Endothelial cell of umbilical vein (primary cell): ENCODE data around the gene COL6A2. TPM values are rescaled to one million over a fixed set of nuclear protein-coding genes. Genes with fewer than 3 reads are reported as not detected.

Experiments
- BruUV-seq: library from RNA; stranded (reverse); fragments of 400-500 nt; replicated peaks from 2 replicates; lab custom pipeline; 2021; lab: Mats Ljungman, UMichigan
- CTCF ChIA-PET: fragments of 300-600, 350-600 bp; sonication (Branson Sonifier 250); formaldehyde crosslinking; loops from one replicate; lab custom pipeline; 2021; ENCODE audit warnings: antibody characterized with exemption, inconsistent platforms; lab: Charles Lee
- POLR2A ChIA-PET: fragments of 300-600, 350-600 bp; sonication (Branson Sonifier 250); formaldehyde crosslinking; loops from one replicate; lab custom pipeline; 2021; ENCODE audit warnings: antibody characterized with exemption, inconsistent platforms; lab: Charles Lee
- DNase-seq: peaks from one replicate; pipeline ENCODE4 v3.0.0-alpha.2; 2011; ENCODE audit warnings: low read depth, low spot score
- FAIRE-seq: peaks from 2 replicates; lab custom pipeline; 2011; peaks lifted over from hg19 to GRCh38; lab: Jason Lieb, UNC
- H2AFZ ChIP-seq: 2 replicates; pipeline ENCODE4 v1.6.0; 2012; ENCODE audit warnings: low read depth, low read length, control low read depth, inconsistent platforms
- H3K27ac ChIP-seq: 2 replicates; pipeline ENCODE4 v1.5.1; 2011; ENCODE audit warnings: low read depth, mild to moderate bottlenecking, control low read depth, low read length, moderate library complexity; ENCODE audit not compliant: insufficient read depth
- H3K27me3 ChIP-seq, 2 experiments: 2 replicates each; pipeline versions ENCODE4 v1.6.0 to v1.6.1; 2011; ENCODE audit warnings: low read length in 2 of 2, mixed read lengths in 1 of 2; ENCODE audit not compliant: control insufficient read depth in 2 of 2, insufficient read depth in 2 of 2
- H3K36me3 ChIP-seq, 2 experiments: 2 replicates in 1 of 2; 3 replicates in 1 of 2; pipeline ENCODE4 v1.5.1; 2011; ENCODE audit warnings: low read length in 2 of 2, mild to moderate bottlenecking in 1 of 2, moderate library complexity in 1 of 2; ENCODE audit not compliant: control insufficient read depth in 2 of 2, insufficient read depth in 2 of 2; ENCODE audit errors: extremely low read depth in 1 of 2
- H3K4me1 ChIP-seq: 3 replicates; pipeline ENCODE4 v1.5.1; 2011; ENCODE audit warnings: mild to moderate bottlenecking, low read length; ENCODE audit not compliant: control insufficient read depth, insufficient read depth; ENCODE audit errors: extremely low read depth
- H3K4me2 ChIP-seq: 2 replicates; pipeline ENCODE4 v1.6.1; 2011; ENCODE audit warnings: low read length, control low read depth, mixed read lengths; ENCODE audit not compliant: insufficient read depth
- H3K4me3 ChIP-seq, 3 experiments: fragments of 200-600 bp in 1 of 3; sonication (generic), shearing (Covaris generic) in 1 of 3; replicated peaks in 1 of 3; 2 replicates each; pipeline ENCODE4 v1.5.1; 2011 to 2016; ENCODE audit warnings: control low read depth in 3 of 3, low read length in 3 of 3, mild to moderate bottlenecking in 2 of 3, inconsistent platforms in 1 of 3, low read depth in 1 of 3, moderate library complexity in 1 of 3; ENCODE audit not compliant: insufficient read depth in 1 of 3
- H3K79me2 ChIP-seq: 2 replicates; pipeline ENCODE4 v1.6.0; 2012; ENCODE audit warnings: low read length, inconsistent platforms; ENCODE audit not compliant: control insufficient read depth, insufficient read depth
- H3K9ac ChIP-seq: replicated peaks from 2 replicates; pipeline ENCODE3; 2011; ENCODE audit warnings: low read length, control low read depth; ENCODE audit not compliant: insufficient read depth; ENCODE audit errors: extremely low read depth
- H3K9me1 ChIP-seq: replicated peaks from 3 replicates; pipeline ENCODE4 v1.6.0; 2011; ENCODE audit warnings: mild to moderate bottlenecking, low read length; ENCODE audit not compliant: control insufficient read depth, insufficient read depth; ENCODE audit errors: extremely low read depth
- H3K9me3 ChIP-seq: replicated peaks from 2 replicates; pipeline ENCODE4 v1.5.1; 2012; ENCODE audit warnings: low read length, inconsistent platforms; ENCODE audit not compliant: control insufficient read depth, insufficient read depth
- H4K20me1 ChIP-seq: replicated peaks from 2 replicates; pipeline ENCODE3; 2011; ENCODE audit warnings: mild to moderate bottlenecking, low read length; ENCODE audit not compliant: control insufficient read depth, insufficient read depth; ENCODE audit errors: extremely low read depth
- EZH2 ChIP-seq: IDR thresholded peaks from 2 replicates; pipeline ENCODE4 v1.6.1; 2012; ENCODE audit warnings: borderline replicate concordance, low read depth, mild to moderate bottlenecking, moderate library complexity, low read length, inconsistent platforms; ENCODE audit not compliant: severe bottlenecking
- FOS ChIP-seq: IDR thresholded peaks from 2 replicates; pipeline ENCODE4 v1.6.1; 2011; ENCODE audit warnings: mild to moderate bottlenecking, low read length, moderate library complexity, borderline replicate concordance; ENCODE audit not compliant: insufficient read depth
- GATA2 ChIP-seq: IDR thresholded peaks from 2 replicates; pipeline ENCODE4 v1.7.0; 2011; ENCODE audit warnings: low read depth, mild to moderate bottlenecking, moderate library complexity, mixed read lengths, low read length; ENCODE audit not compliant: insufficient read length, insufficient read depth
- JUN ChIP-seq: IDR thresholded peaks from 2 replicates; pipeline ENCODE4 v1.6.1; 2011; ENCODE audit warnings: borderline replicate concordance, low read depth; ENCODE audit not compliant: insufficient read length, insufficient read depth
- MAX ChIP-seq: IDR thresholded peaks from 2 replicates; pipeline ENCODE4 v1.6.1; 2011; ENCODE audit not compliant: insufficient read depth, insufficient read length
- MYC ChIP-seq: IDR thresholded peaks from one replicate; pipeline ENCODE4 v1.6.1; 2011; ENCODE audit warnings: mild to moderate bottlenecking, low read depth, low read length
- POLR2A ChIP-seq: IDR thresholded peaks from 2 replicates; pipeline ENCODE4 v1.6.1; 2012; ENCODE audit warnings: low read depth, mild to moderate bottlenecking, control low read depth, low read length
- POLR2AphosphoS5 ChIP-seq: IDR thresholded peaks from 2 replicates; pipeline ENCODE4 v1.6.1; 2012; ENCODE audit warnings: low read depth, mild to moderate bottlenecking, control low read depth, low read length, moderate library complexity; ENCODE audit not compliant: insufficient read depth
- dilution Hi-C: fragments of 300-500 bp; cut with MboI; formaldehyde crosslinking; loops from one replicate; pipeline ENCODE4 v1.15.0; 2019; ENCODE audit warnings: low sequenced_read_pairs; ENCODE audit not compliant: extremely low pct_ligation_motif_present
- intact Hi-C: fragments of 100-400 bp; cut with micrococcal nuclease; formaldehyde crosslinking; loops from one replicate; pipeline ENCODE4 v1.10.0; 2022
- polyA plus RNA-seq, 4 experiments: library from polyadenylated mRNA; depleted of rRNA in 3 of 4; stranded (reverse) in 3 of 4; unstranded in 1 of 4; fragments of >200 nt; gene quantifications; 2 replicates each; pipeline versions ENCODE4 v1.2.1 to v1.2.3, GENCODE V29; 2011 to 2012; ENCODE audit warnings: missing spikeins in 1 of 4
- total RNA-seq: library from RNA; stranded (reverse); gene quantifications from 2 replicates; pipeline ENCODE4 v1.2.3, GENCODE V29; 2021
- TF ChIP-seq, protein P1 (sequence below), 2 donors: IDR thresholded peaks; 1 replicate in 1 of 2; 2 replicates in 1 of 2; pipeline ENCODE4 v1.5.1; 2011; ENCODE audit warnings: low read length in 2 of 2, mild to moderate bottlenecking in 2 of 2, moderate library complexity in 2 of 2, control low read depth in 1 of 2, inconsistent platforms in 1 of 2, low read depth in 1 of 2; ENCODE audit not compliant: insufficient read depth in 1 of 2; ENCODE audit errors: extremely low read depth in 1 of 2

Gene COL6A2
- total and polyA plus RNA-seq, 2 donors (not counting 3 experiments of a cell fraction or from before 2014, with no cell fraction given), result 3.4 to 6.1 TPM

DNA sequence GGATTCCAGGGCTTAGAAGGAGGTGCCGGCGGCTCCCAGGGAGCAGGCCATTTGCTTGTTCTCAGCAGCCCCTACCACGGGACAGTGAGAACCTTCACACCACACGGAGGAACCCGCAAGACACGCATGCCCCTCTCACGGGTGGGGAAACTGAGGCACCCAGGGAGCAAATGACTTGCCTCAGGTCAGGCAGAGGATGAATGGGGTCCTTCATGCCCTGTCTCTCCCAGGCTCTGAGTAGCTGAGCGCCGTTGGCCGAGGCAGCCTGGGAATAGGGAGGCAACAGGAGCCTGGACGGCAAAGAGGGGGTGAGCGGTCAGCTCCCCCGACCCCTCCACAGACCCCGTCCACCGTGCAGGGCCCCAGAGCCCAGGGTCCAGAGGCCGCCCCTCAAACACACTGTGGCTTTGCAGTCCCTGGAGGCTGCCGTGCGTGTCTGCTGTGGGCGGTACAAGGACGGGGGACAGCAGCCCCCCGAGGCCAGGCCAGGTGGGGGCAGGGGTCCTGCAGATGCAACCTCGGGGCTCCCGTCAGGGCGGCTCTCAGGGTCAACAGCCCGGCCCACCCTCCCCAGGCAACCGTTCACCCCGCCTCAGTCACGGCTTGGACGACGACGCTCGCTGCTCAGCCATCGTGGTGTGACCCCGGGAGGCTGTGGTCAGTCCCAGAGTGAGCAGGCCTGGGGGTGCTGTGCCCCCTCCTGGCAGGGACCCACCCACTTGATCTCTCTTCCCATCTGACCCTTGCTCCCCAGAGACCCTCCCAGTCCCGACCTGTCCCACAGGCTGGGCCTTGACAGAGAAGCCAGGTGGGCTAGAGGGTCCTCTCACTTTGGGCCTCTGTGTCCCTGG is 15.8 kb upstream of the COL6A2 start:
- dilution Hi-C loops, result no loop called here
- Histone ChIP-seq H3K4me1 (no peaks in the 10 kb centered on the region), H3K9me1 (no peaks in the 10 kb centered on the region), H3K27me3 (no peaks in the 10 kb centered on the region), H3K36me3 (no peaks in the 10 kb centered on the region), H3K4me3 (no peak overlapping the region), H4K20me1 (no peaks in the 10 kb centered on the region), H3K4me2 (no peak overlapping the region), H3K9me3 (no peaks in the 10 kb centered on the region), H3K9ac (no peak overlapping the region), H3K79me2 (no peaks in the 10 kb centered on the region), H2AFZ (no peak overlapping the region), H3K27ac (no peak overlapping the region)
- ChIA-PET POLR2A (no interaction called here), CTCF (no interaction called here)
- DNase-seq, result no peak
- FAIRE-seq, result no peak
- BruUV-seq, result no TSS peak
- TF ChIP-seq FOS (no peak), GATA2 (no peak), POLR2AphosphoS5 (no peak), JUN (no peak), MAX (no peak), EZH2 (no peak), POLR2A (no peak), MYC (no peak)
- TF ChIP-seq, protein P1, sequence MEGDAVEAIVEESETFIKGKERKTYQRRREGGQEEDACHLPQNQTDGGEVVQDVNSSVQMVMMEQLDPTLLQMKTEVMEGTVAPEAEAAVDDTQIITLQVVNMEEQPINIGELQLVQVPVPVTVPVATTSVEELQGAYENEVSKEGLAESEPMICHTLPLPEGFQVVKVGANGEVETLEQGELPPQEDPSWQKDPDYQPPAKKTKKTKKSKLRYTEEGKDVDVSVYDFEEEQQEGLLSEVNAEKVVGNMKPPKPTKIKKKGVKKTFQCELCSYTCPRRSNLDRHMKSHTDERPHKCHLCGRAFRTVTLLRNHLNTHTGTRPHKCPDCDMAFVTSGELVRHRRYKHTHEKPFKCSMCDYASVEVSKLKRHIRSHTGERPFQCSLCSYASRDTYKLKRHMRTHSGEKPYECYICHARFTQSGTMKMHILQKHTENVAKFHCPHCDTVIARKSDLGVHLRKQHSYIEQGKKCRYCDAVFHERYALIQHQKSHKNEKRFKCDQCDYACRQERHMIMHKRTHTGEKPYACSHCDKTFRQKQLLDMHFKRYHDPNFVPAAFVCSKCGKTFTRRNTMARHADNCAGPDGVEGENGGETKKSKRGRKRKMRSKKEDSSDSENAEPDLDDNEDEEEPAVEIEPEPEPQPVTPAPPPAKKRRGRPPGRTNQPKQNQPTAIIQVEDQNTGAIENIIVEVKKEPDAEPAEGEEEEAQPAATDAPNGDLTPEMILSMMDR (IDR thresholded peaks at IDR 0.05; ENCODE audit: extremely low read depth in 1 of 2, insufficient read depth in 1 of 2, low read depth in 1 of 2, low read length in 2 of 2), result no peak
- intact Hi-C loops, result no loop called here
